ENCODE results near the gene POLR1A. TPM values are rescaled to one million over a fixed set of nuclear protein-coding genes. Genes with fewer than 3 reads are reported as not detected.

The POLR1A gene
- total RNA-seq, 1 donor: 43.1 TPM

DNA sequence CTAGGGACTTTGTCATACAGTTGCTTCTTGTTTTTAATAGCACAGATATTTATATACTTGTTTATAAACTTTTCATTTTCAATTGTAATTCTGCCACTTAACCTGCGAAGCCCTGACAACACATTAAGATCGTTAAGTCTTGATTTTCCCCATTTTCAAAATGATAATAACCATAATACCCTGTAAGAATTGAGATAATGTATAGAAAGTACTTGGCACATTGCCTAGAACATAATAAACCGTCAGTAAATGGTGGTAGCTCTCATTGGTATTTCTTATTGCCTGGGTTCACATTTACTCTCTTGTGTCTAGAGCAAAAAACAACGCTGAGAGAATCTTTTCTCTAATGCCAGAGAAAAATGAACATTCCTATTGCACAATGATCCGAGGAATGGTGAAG, 19.0 kb upstream of the POLR1A start:
- TF ChIP-seq, protein P1, sequence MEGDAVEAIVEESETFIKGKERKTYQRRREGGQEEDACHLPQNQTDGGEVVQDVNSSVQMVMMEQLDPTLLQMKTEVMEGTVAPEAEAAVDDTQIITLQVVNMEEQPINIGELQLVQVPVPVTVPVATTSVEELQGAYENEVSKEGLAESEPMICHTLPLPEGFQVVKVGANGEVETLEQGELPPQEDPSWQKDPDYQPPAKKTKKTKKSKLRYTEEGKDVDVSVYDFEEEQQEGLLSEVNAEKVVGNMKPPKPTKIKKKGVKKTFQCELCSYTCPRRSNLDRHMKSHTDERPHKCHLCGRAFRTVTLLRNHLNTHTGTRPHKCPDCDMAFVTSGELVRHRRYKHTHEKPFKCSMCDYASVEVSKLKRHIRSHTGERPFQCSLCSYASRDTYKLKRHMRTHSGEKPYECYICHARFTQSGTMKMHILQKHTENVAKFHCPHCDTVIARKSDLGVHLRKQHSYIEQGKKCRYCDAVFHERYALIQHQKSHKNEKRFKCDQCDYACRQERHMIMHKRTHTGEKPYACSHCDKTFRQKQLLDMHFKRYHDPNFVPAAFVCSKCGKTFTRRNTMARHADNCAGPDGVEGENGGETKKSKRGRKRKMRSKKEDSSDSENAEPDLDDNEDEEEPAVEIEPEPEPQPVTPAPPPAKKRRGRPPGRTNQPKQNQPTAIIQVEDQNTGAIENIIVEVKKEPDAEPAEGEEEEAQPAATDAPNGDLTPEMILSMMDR (IDR thresholded peaks at IDR 0.05; ENCODE audit: insufficient read depth, low read length): no peak

DNA sequence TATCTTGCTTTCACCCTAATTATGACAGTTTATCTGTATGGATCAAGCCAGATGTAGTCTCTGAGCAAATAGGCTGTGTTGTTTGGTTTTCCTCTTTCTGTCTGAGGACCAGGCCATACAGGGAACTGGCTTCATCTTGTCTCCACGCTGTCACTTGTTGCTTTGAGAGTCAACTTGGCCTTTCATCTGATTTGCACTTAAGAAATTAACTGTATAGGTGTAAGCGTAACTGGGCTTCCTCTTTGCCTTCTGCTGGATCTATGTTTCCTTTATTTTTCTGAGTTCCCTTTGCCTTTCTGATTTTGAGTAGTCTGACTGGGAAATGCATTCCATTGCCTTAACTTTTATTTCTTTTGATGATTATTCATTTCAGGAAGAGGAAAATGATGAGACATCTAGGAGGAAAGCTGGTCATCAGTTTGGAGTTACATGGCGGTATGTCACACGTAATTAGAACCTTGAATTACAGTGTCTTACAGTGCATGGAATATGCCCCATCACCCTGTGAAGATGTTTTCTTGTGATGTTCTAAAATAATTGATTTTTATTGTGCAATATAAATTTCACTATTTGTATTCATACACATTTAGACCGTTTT, 17.7 kb upstream of the POLR1A start:
- no peak overlapping the region for H3K4me3 ChIP-seq (ENCODE audit: low read depth, low read length)
- DNase-seq (ENCODE audit: low read depth): no peak
- TF ChIP-seq, protein P1 (IDR thresholded peaks at IDR 0.05; ENCODE audit: insufficient read depth, low read length): no peak

More for the DNA sequence above, 19.0 kb upstream of the POLR1A start:
- no peak overlapping the region for H3K4me3 ChIP-seq (ENCODE audit: low read depth, low read length)
- no peak for DNase-seq (ENCODE audit: low read depth)

DNA sequence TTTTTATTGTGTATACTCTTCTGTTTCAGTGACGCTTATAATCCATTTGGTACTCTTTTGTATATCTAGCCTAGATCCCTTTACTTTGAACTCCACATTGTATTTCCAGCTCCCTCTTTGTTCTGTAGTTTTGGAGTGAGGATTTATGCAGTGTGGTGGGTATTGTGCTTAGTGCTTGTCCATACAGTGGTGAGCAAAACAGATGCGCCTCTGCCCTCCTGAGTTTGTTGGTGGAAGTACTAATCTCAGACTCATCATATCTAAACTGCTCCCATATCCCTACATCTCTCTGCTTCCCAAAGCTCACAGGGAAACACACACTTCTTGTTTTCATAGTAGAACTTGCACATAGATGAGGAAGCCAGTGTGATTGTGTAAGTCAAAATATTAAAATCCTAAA, 12.4 kb upstream of the POLR1A start:
- no peak for DNase-seq (ENCODE audit: low read depth)
- TF ChIP-seq, protein P1 (IDR thresholded peaks at IDR 0.05; ENCODE audit: insufficient read depth, low read length): no peak
- no peak overlapping the region for H3K4me3 ChIP-seq (ENCODE audit: low read depth, low read length)

DNA sequence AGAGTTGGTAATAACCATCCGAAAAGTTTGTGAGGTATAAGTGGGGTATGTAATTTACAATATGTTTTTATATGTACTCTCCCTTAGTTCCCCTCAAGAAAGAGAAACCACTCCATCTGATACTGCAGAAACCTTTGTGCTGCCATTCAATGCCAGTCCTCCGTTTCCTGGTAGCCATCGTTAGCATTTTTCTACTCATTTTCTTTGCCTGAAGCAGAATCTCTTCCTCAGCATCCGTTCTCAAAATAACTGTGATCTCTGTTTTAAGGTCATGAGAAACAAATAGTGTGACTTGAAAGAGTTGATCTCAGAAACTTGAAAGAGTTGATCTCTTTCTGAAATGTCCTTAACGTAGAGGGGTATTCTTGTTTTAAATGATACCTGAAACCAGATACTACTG, 1.3 kb upstream of the POLR1A start:
- peak overlapping the region; percentile 100 for H3K4me3 ChIP-seq (ENCODE audit: low read depth, low read length)
- no peak for DNase-seq (ENCODE audit: low read depth)
- TF ChIP-seq, protein P1 (IDR thresholded peaks at IDR 0.05; ENCODE audit: insufficient read depth, low read length): no peak

DNA sequence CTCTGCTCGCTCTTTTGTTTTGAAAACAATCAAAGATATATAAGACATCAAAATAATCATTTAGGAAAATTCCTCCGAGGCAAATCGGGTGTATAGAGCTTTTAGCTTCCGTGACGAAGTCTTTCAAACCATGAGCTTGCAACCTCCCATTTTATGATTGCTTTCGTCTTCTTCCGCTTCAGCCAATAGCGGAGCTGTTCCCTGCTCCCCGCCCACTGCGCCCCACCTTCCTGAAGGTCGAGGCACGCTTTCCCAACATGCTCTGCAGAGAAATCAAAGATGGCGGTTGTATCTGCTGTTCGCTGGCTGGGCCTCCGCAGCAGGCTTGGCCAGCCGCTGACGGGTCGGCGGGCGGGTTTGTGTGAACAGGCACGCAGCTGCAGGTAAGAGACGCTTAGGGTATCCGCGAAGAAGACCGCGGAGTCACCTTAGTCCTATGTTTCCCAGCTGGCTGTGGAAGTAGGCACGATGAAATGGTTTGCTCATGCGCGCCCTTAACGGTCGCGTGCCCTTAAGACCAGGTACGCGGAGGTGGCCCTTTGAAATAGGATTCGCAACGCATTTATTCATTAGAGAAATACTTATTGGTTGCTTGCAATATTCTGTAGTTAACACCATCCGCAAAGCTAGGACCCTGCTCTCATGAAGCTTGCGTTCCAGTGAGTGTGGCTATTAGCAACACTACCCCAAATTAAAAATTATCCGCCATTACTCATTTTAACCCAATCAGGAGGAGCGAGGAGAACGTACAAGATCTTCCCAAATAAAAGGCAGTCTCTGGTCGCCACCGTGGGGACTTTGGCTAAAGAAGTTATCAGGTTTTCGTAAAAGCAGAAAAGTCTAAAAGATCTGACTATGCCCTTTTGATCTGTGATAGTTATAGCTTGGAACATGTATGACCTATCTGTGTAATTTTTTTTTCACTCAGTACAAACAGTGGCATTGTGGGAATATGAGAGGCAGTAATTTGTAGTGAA, 571 bp upstream of the POLR1A start, which contains the start of gene PTCD3:
Gene PTCD3, plus strand, starts transcription at position 267 of the 977 bp plus-strand sequence. Its CDS starts 13 bp downstream, at position 280.
- TF ChIP-seq, protein P1 (IDR thresholded peaks at IDR 0.05; ENCODE audit: insufficient read depth, low read length): no peak
- DNase-seq (ENCODE audit: low read depth): peak; percentile 96
- peak within 1 kb of the TSS; percentile 100 for H3K4me3 ChIP-seq (ENCODE audit: low read depth, low read length)

DNA sequence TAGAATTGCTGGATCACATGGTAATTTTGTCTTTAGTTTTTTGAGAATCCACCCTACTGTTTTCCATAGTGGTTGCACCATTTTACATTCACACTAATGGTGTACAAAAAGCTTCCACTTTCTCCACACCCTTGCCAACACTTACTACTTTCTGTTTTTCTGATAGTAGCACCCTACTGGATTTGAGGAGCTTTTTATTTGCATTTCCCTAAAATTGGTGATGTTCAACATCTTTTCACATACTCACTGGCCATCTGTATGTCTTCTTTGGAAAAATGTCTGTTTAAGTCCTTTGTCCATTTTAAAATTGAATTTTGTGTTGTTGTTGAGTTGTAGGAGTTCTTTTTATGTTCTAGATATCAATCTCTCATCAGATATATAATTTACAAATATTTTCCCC, 3.5 kb downstream of the POLR1A start:
- TF ChIP-seq, protein P1 (IDR thresholded peaks at IDR 0.05; ENCODE audit: insufficient read depth, low read length): no peak
- DNase-seq (ENCODE audit: low read depth): no peak
- no peak overlapping the region for H3K4me3 ChIP-seq (ENCODE audit: low read depth, low read length)
